Tibial artery (tissue), 4 donors: Measurements from ENCODE around the gene TOP2A.

Experiments
- DNase-seq, 2 donors: peaks; one replicate each; pipeline ENCODE4 v3.0.0-alpha.2; 2019
- H3K27ac ChIP-seq, 2 donors: fragments of 200-600 bp; sonication (generic) in 1 of 2; 1 replicate in 1 of 2; 2 replicates in 1 of 2; pipeline ENCODE4 v1.5.1; 2018 to 2019; ENCODE audit warnings: mild to moderate bottlenecking in 1 of 2
- H3K27me3 ChIP-seq, 2 donors: fragments of 200-600 bp; sonication (generic) in 1 of 2; one replicate each; pipeline versions ENCODE4 v1.5.1 to v1.6.0; 2016 to 2019
- H3K36me3 ChIP-seq, 3 donors: fragments of 200-600 bp; sonication (generic) in 2 of 3; one replicate each; pipeline ENCODE4 v1.5.1; 2016 to 2019; ENCODE audit warnings: mild to moderate bottlenecking in 2 of 3
- H3K4me1 ChIP-seq, 4 donors: fragments of 200-600 bp; sonication (generic) in 2 of 4; 1 replicate in 3 of 4; 2 replicates in 1 of 4; pipeline ENCODE4 v1.5.1; 2016 to 2019
- H3K4me3 ChIP-seq, 2 donors: fragments of 200-600 bp; sonication (generic) in 1 of 2; 1 replicate in 1 of 2; 2 replicates in 1 of 2; pipeline ENCODE4 v1.5.1; 2018 to 2019; ENCODE audit warnings: mild to moderate bottlenecking in 2 of 2
- H3K9me3 ChIP-seq, 3 donors: fragments of 200-600 bp; sonication (generic) in 1 of 3; one replicate each; pipeline ENCODE4 v1.5.1; 2016 to 2019
- intact Hi-C: fragments of 100-400 bp; cut with DNase I; formaldehyde crosslinking; loops from one replicate; pipeline ENCODE4 v1.15.0; 2023; ENCODE audit warnings: low total_unique reads
- TF ChIP-seq, protein P1 (sequence below), 2 experiments: fragments of 200-600 bp in 1 of 2; fragments of 450-650 bp in 1 of 2; IDR thresholded peaks; one replicate each; pipeline ENCODE4 v1.5.1; 2017 to 2019; ENCODE audit warnings: antibody characterized with exemption in 2 of 2, mild to moderate bottlenecking in 1 of 2, moderate library complexity in 1 of 2

TOP2A gene

DNA sequence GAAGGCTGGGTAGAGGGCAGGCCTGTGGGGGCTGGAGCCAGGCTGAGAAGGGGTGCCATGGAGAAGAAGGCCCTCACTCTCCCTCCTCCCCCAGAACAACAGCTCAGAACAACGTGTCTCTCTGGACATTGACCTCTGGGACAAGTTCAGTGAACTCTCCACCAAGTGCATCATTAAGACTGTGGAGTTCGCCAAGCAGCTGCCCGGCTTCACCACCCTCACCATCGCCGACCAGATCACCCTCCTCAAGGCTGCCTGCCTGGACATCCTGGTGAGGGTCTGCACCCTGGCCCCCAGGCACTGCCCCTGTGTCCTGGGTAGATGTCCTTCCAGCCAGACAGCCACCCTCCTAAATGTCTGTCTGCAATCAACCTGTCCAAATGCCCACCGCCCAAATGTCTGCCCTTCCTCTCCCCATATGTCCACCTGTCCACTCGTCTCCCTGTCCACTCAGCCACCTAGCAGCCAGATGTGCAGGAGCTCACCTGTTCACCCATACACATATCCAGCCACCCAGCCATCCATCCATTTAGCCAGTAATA is 65.4 kb downstream of the TOP2A start:
- Histone ChIP-seq H3K9me3 (no peaks in the 10 kb centered on the region), H3K4me3 (no peak overlapping the region), H3K27ac (no peak overlapping the region), H3K36me3 (peaks cover 0 to 88% (median 77%) of the 10 kb centered on the region in 3 donors), H3K4me1 (peaks cover 0 to 41% (median 33%) of the 10 kb centered on the region in 4 donors), H3K27me3 (no peaks in the 10 kb centered on the region)
- intact Hi-C loops, result loop anchor here (10.0 kb wide), 1 partner anchor 182 kb away; no protein-coding TSS in a partner anchor
- TF ChIP-seq, protein P1, sequence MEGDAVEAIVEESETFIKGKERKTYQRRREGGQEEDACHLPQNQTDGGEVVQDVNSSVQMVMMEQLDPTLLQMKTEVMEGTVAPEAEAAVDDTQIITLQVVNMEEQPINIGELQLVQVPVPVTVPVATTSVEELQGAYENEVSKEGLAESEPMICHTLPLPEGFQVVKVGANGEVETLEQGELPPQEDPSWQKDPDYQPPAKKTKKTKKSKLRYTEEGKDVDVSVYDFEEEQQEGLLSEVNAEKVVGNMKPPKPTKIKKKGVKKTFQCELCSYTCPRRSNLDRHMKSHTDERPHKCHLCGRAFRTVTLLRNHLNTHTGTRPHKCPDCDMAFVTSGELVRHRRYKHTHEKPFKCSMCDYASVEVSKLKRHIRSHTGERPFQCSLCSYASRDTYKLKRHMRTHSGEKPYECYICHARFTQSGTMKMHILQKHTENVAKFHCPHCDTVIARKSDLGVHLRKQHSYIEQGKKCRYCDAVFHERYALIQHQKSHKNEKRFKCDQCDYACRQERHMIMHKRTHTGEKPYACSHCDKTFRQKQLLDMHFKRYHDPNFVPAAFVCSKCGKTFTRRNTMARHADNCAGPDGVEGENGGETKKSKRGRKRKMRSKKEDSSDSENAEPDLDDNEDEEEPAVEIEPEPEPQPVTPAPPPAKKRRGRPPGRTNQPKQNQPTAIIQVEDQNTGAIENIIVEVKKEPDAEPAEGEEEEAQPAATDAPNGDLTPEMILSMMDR (IDR thresholded peaks at IDR 0.05), result no peak
- DNase-seq, result no peak

GRCh38 chr17:40351359-40352236 is 66.1 kb downstream of the TOP2A start:
- no peaks in the 10 kb centered on the region for H3K27me3 ChIP-seq
- H3K4me1 ChIP-seq, result peaks cover 0 to 48% (median 40%) of the 10 kb centered on the region in 4 donors
- DNase-seq, result peak in 1 of 2 donors; percentile 52
- intact Hi-C loops, result loop anchor here (10.0 kb wide), 1 partner anchor 183 kb away; no protein-coding TSS in a partner anchor
- TF ChIP-seq, protein P1 (IDR thresholded peaks at IDR 0.05), result no peak
- H3K27ac ChIP-seq, result no peak overlapping the region
- no peaks in the 10 kb centered on the region for H3K9me3 ChIP-seq
- no peak overlapping the region for H3K4me3 ChIP-seq
- H3K36me3 ChIP-seq, result peaks cover 0 to 83% (median 77%) of the 10 kb centered on the region in 3 donors

- peaks cover 0 to 75% (median 70%) of the 10 kb centered on the region in 3 donors for H3K36me3 ChIP-seq
Measured at GRCh38 chr17:40350689-40351358, 66.9 kb downstream of the TOP2A start.

GRCh38 chr17:40349895-40350688 is 67.6 kb downstream of the TOP2A start:
- H3K36me3 ChIP-seq, result peaks cover 0 to 68% (median 63%) of the 10 kb centered on the region in 3 donors
- H3K9me3 ChIP-seq, result no peaks in the 10 kb centered on the region
- TF ChIP-seq, protein P1 (IDR thresholded peaks at IDR 0.05), result no peak
- no peak overlapping the region for H3K27ac ChIP-seq
- DNase-seq, result no peak
- peaks cover 0 to 62% (median 53%) of the 10 kb centered on the region in 4 donors for H3K4me1 ChIP-seq
- H3K27me3 ChIP-seq, result no peaks in the 10 kb centered on the region
- H3K4me3 ChIP-seq, result no peak overlapping the region
- intact Hi-C loops, result loop anchor here (2.0 to 10.0 kb wide), 2 partner anchors 41 to 185 kb away; partner anchors contain the start of gene RARA

More at GRCh38 chr17:40350689-40351358, 66.9 kb downstream of the TOP2A start:
- H3K27me3 ChIP-seq, result no peaks in the 10 kb centered on the region
- no peaks in the 10 kb centered on the region for H3K9me3 ChIP-seq
- H3K4me1 ChIP-seq, result peaks cover 0 to 56% (median 48%) of the 10 kb centered on the region in 4 donors
- DNase-seq, result no peak
- intact Hi-C loops, result loop anchor here (10.0 kb wide), 1 partner anchor 184 kb away; no protein-coding TSS in a partner anchor
- H3K27ac ChIP-seq, result no peak overlapping the region
- TF ChIP-seq, protein P1 (IDR thresholded peaks at IDR 0.05), result no peak
- H3K4me3 ChIP-seq, result no peak overlapping the region
